Activated CD4-positive, CD25-positive, alpha-beta regulatory T cell treated with anti-CD3 and anti-CD28 coated beads, Interleukin-2, amount 50 U/mL, for 16 hours (primary cell): ENCODE data around the gene SQOR.

Source experiments
- DNase-seq: peaks from one replicate; pipeline ENCODE4 v3.0.0-alpha.2; 2020; ENCODE audit warnings: low read depth, low spot score

The SQOR gene

DNA sequence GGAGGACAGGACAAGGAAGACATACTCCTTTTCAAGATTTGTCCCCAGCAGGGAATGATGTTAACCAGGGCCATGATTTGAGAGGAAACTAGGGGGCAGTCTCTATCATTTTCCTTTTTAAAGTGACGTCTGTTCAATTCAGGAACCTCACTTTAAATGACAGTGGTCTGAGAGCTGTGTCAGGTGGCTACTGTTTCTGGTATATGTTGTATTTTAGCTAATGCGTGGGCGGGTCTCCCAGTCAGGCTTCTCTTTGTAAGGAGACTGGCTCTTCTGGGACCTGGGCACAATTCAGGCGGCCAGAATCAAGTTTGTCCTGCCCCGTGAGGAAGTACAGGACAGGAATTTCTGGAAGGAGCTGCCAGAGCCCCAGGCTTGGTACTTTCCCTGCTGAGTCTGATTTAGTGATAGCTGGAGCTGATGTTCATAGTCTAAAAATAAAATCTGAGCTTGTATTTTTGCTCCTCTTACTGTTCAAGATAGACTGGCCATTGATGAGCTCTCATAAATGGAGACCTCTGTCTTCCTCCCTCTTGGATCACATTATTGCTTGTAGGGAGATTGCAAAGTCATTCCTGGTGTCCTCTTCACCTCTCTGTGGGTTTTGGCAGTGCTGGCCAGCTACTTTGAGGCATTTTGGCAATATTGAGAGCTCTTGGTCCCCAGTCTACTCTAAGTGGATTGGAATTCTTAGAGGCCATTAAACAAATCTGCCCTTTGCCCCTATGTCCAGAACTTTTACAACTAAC is 25.6 kb downstream of the SQOR start:
- DNase-seq: no peak

DNA sequence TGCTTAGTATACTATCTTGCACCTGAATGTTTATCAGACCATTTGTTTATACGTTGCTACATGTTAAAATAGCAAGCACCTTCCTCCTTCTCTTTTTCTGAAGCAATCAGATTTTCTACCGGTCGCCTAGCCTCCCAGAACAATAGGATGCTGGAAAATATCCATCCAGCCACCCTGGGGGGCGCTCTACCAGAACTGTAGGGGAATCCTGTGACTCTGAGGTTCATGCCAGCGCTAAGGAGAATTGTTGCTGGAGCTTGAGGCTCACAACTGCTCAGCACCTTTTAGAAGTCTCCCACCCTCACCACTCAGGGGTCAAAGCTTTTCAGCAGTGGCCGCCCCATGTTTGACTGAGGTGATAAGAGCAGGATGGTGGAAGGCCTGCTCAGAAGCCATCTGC is 27.5 kb downstream of the SQOR start:
- DNase-seq: no peak

DNA sequence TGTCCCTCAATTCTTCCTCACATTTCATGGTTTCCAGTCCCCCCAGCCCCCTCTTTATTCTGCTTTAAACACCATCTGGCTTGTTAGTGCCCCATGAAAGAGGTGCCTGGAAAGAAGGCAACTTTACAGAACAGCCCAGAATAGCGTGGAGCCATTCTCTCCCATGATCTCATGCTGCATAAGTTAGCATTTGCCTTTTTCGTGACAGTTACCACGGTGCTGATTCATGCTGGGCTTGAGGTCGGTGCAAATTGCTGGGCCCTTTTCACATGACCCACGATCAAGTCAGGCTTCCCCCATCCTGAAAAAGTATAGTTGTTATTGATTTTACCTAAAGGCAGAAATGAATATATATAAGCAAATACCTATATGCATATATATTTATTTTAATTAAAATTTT is 29.6 kb downstream of the SQOR start:
- DNase-seq: no peak

DNA sequence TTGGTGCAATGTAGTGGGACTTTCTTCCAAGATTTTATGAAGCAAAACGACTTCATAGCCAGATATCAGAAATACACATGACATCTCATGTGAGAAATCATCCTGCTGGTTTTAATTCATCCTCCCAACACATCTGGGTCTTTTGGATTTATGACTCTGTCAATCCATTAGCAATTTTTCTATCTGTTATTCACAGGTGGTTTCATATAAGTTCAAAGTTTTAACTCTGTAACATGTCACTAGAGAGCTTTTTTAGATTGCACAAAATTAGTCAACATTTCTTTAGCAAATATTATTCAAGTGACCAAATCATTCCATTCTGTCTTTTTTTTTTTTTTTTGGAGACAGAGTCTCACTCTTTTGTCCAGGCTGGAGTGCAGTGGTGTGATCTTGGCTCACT is 30.4 kb downstream of the SQOR start:
- DNase-seq: no peak

DNA sequence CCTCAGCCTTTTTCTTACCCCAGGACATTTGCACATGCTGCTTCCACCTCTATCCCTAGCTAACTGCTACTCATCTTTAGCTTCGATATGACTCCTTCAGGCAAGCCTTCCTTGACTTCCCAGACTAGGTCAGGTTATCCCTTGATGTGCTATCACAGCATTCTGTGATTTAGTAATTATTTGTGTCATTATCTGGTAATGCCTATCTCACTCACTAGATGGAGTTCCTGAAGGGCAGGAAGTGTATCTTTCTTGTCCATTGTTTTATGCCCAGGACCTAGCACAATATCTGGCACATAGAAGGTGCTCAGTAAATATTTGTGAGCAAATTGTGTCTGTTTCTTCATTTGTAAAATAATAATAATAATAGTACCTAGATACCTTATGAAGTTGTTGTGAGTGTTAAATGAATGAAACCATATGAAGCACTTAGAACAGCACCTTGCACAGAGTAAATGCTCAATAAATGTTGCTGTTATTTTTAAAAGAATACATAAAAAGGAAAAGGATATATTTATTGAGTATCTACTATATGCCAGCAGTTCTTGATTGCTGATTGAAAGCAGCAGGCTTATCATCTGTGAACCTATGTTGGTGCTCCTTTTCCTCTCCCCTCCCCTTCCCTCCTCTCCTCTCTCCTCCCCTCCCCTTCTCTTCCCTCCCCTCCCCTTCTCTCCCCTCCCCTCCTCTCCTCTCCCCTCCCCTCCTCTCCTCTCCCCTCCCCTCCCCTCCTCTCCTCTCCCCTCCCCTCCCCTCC is 31.5 kb downstream of the SQOR start:
- DNase-seq: no peak

DNA sequence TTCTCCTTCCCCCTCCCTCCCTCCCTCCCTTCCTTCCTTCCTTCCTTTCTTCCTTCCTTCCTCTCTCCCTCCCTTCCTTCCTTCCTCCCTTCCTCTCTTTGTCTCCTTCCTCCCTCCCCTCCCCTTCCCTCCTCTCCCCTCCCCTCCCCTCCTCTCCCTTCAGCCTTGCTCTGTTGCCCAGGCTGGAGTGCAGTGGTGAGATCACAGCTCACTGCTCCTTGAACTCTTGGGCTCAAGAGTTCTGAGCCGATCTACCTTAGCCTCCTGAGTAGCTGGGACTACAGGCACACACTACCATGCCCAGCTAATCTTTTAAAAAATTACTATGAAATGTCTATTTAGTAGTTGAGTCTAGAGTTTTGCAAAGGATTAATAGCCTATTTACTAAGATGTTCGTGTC is 32.2 kb downstream of the SQOR start:
- DNase-seq: no peak

DNA sequence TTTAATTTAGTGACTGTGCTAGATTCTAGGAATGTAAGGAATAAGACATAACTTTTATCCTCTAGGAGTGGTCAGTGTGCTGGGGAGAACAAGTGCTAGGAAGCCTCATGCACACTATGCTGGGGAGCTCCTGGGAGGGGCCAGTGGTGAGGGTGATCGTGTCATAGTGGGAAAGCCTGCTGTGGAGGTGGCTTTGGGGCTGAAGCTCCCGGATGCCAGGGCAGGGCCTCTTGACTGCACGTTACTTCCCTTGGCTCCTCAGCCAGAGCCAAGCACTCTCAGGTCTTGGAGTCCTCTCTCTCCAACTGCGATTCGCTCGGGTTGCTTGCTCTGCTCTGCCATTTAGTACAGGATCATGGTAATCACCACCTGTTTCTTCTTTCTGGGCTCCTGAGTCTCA is 33.6 kb downstream of the SQOR start:
- DNase-seq: no peak

DNA sequence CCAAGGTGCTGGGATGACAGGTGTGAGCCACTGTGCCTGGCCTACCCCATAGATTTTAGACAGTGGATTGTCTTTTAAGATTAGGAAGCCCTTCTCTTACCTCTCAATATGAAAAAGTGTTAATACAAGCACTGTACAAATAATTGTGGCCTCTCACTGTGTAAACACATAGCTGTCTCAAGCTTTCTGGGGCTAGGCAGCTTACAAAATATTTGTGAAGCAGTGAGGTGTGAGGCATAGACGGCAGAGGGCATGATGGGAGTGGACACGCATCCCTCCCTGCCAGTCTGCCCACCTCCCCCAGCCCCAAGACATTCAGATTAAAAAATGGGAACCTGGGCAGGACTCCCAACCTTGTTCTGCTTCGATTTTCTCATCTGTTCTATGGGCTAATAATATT is 34.6 kb downstream of the SQOR start:
- DNase-seq: no peak

DNA sequence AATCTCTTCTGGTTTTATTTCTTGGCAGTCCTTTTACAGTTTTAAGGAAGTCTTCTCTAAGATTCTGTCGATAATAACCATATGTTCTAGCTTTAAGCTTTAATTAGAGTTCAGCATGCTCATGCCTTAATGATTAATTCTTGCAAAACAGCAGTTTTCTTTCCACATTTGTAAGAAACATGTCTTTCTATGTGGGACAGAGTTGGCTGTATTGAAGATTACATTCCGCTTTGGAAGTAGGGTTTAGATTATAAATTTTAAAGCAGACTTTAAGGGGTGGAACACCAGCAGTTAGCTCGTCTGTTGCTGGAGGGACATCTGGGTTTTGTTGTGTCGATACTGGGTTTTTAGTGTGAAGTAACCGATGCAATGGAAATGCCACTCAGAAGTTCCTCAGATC is 35.3 kb downstream of the SQOR start:
- no peak for DNase-seq

DNA sequence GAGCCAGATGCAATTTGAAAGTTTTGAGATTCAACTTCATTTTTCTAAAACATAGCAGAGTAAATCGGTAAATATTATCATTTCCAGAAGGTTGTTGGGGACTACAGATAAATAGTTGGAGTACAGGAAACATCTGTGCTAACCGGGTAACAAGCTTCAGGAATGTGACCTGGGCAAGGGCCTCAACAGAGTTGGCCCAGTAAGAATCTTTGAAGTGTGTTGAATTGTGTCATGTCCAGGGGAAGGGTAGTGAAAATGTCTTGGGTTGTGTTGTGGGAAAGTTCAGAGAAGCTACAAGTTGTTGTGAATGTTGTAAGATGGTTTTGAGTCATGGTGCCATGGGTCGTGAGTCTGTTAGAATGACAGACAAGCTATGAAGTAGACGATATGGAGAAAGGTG is 35.7 kb downstream of the SQOR start:
- no peak for DNase-seq

DNA sequence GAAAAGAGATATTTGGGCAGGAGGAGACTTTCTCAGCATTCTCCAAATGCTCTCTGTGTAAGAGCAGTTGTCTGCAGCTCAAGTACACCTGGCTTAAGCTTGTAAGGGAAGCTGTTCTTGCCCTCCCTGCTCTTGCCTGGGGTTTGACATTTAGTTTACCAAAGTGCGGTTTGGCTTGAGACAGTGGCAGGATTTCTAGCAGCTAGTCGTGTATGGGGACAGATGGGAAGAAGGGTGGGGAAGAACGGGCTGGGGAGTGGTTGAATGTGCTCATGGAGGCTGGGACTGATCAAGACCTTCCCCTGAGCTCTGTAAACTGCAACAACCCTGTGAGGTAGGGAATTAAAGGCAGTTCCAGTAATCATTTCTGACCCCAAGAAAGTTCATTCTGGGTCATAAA is 39.8 kb downstream of the SQOR start:
- no peak for DNase-seq

DNA sequence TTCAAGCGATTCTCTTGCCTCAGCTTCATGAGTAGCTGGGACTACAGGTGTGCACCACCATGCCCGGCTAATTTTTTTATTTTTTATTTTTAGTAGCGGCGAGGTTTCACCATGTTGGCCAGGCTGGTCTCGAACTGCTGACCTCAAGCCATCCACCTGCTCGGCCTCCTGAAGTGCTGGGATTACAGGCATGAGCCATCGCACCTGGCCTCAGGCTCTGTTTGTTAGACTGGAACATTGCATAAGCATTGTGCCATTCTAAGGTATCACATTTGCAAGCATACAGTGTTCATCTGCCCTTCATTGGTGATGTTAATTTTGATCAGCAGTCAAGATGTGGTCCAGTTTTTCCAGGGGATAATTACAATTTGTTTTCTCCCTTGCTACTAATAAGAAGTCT is 43.0 kb downstream of the SQOR start:
- no peak for DNase-seq

DNA sequence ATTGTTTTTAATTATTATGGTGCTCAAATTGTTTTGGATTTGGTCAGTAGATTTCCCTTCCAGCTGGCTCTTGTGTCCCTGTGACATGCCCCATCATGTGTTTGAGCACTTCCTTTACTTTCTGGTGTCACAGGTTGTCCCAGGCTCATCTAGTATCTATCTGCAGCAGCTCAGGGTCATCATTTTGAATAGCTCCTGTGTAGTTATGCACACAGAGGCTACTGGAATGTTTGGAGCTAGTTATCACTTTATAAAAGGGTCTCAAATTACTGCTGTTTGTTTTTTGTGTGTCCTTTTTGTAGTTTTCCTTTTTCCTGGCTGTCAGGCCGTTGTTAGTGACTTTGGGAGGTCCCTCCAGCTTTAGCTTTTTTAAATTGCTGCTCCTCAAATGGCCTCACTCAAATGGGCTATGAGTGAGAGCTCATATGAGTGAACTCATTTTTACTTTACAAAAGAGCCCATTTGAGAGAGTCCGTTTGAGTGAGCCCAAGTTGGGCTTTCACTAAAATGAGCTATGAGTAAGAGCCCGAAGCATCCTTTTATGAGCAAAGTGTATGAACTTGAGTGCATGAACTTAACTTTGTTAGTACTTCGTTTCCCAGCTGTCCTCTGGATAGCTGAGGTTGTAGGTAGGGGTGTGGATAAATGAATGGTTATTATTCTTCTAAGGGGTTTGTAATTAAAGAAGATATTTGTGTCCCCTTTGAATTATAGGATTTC is 43.8 kb downstream of the SQOR start:
- DNase-seq: no peak

DNA sequence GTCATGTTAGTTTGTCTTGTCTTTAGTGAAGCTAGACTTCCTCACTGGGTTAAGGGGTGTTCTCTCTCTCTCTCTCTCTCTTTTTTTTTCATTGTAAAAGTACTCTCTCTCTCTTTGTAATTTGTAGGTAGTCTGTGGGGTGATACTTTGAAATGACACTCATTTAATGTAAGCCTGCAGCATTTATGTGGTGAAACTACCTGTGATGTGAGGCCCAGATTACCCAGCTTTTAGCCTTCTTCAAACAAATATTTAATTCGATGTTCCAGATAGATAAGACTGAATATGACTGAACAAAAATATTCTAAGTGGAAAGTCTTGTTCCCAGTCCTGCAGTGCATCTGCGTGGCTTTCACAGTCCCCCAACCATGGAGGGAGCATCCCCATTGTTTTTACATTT is 49.7 kb downstream of the SQOR start:
- no peak for DNase-seq

DNA sequence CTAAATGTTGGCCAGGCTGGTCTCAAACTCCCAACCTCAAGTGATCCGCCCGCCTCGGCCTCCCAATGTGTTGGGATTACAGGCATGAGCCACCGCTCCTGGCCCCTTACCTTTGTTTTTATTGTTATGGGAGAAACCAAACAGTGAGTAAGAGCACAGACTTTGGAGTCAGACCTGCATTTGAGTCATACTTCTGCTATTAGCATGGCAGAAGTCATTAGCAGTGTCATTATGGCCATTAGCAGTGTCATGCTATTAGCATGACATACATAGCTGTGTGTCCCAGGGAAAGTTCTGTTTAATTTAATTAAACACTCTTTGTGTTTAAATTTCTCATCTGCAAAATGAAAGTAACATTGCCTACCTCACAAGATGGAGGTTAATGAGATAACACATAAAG is 54.8 kb downstream of the SQOR start:
- DNase-seq: no peak

DNA sequence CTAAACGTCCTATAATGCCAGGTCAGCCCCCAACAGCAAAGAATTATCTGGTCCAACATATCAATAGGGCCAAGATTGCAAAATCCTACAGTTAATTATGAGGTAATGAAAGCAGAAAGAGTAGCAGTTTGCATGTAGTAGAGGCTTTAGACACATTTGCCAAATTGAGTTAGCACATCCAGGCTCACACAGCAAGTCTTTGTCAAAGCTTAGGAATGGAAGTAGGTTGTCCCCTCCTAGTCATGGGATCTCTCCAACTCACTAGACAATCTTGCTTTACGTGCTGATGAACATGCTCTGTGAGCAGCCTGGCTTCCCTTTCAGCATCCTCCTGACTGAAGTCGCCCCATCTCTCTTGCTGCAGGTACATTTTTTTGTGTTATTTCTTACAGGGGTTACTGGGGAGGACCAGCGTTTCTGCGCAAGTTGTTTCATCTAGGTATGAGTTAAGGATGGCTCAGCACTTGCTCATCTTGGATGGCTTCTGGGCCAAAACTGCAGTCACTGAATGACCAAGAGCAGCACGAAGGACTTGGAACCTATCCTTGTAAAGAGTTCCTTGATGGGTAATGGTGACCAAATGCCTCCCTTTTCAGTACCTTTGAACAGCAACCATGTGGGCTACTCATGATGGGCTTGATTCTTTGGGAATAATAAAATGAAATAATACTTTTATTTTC is 55.9 kb downstream of the SQOR start:
- no peak for DNase-seq

DNA sequence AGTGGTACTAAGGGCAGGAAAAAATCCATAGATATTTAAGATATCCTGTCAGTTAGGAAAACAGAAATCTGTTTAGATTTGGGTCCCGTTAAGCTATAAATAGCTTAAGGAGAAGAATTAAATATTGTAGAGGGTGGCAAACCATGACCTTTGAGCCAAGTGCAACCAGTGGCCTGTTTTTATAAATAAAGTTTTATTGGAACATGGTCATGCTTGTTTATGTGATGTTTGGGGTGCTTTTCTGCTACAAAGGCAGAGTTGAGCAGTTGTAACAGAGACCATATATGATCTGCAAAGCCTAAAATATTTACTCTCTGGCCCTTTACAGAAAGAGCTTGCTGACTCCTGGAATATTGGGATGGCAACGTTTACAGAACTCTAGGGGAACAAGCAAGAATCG is 66.3 kb downstream of the SQOR start:
- DNase-seq: no peak

DNA sequence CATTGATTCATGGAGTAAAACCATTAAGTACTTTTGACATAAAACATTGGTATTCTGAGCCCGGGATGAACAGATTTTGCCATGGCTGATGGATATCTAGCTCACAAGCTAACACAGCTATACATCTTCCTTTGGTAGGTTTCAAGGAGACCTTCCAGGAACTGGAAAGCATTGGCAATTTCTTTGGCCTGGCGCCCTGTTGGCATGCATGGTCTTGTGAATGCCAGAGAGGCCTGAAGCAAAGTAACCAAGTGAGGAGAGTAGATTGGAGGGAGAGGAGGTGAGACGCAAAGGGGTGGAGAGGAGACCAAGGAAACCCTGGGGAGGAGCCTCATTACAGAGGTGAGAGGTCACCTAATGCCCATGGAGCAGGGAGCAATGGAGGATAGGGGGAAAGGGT is 67.2 kb downstream of the SQOR start:
- DNase-seq: no peak

DNA sequence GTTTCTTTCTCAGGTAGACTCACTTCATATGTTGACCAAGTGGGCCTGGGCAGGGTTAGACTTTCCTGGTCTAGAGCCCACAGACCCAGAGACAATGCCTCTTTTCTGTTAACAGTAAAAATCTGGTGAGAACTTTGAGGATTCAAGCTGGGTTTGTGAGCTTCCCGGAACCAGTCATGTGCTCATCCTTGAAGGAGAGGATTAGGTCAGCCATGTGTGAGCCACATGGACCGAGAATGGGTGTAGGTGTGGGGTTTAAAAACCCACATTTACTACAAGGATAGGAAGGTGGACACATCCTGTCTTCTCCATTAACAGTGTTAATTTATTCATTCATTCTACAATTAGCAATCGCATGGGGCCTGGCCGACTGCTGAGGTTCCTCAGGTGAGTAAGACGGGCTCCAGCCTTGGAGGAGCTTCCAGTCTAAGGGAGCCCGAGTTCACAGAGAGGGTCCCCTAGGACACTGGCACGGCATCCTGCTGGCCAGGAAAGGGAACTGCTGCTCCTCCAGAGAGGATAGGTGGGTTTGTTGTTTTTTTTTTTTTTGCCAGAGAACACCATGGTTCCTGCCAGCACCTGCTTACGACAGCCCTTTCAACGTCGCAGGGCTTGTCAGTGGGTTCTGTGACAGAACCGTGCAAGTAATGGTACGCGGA is 69.0 kb downstream of the SQOR start:
- DNase-seq: no peak

DNA sequence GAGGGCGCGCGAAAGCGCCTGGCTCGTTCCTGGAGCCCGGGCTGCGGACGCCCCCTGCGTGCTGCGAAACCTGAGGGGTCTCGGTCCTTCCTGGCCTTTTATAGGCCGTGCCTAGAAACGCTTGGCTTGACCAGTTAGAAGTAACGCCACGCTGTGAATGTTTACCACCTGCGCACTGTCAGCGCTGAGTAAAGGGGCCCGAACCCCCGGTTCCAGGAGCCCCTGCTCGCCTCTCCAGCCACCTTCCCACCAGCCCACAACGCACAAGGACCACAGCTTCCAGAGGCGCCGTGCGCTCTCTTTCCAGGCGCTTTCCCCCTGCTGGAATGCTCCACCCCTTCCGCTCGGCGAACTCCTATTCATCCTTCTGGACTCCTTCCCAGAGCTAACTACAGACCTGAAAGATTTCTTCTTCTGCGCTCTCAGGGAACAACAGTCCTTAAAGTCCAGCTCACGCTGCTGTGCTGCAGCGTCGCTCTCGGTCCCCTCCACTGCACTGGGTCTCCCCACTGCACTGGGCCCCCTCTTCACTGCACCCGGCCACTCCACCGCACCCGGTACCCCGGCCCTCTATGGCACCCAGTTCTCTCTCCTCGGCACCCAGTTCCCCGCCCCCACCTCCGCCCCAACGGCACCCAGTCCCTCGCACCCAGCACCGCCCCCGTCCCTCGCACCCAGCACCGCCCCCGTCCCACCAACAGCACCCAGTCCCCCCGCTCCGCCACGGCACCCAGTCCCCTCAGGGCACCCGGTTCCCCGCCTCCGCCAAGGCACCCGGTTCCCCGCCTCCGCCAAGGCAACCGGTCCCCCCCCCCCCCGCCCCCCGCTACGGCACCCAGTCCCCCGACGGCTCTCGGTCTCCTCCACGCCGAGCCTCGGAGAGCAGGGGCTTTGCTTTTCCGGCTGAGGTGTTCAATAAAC is 69.8 kb downstream of the SQOR start:
- no peak for DNase-seq
